Bronchial epithelial cell (primary cell): ENCODE data around the gene GARIN3. TPM values are rescaled to one million over a fixed set of nuclear protein-coding genes. Genes with fewer than 3 reads are reported as not detected.

Experiments
- DNase-seq: peaks from one replicate; pipeline ENCODE4 v3.0.0-alpha.2; 2010; ENCODE audit warnings: low read depth
- FAIRE-seq: peaks from 2 replicates; lab custom pipeline; 2011; peaks lifted over from hg19 to GRCh38; lab: Jason Lieb, UNC
- H3K27me3 ChIP-seq: 2 replicates; pipeline ENCODE4 v1.5.1; 2011; ENCODE audit warnings: low read length; ENCODE audit not compliant: control insufficient read depth, insufficient read depth
- H3K36me3 ChIP-seq: 2 replicates; pipeline ENCODE4 v1.5.1; 2011; ENCODE audit warnings: low read length; ENCODE audit not compliant: control insufficient read depth, insufficient read depth
- H3K4me3 ChIP-seq: 2 replicates; pipeline ENCODE4 v1.5.1; 2011; ENCODE audit warnings: mild to moderate bottlenecking, low read depth, low read length, control low read depth
- total RNA-seq: library from RNA; depleted of rRNA; stranded (reverse); fragments of >200 nt; gene quantifications from 2 replicates; pipeline ENCODE4 v1.2.1, GENCODE V29; 2014
- TF ChIP-seq, protein P1 (sequence below): IDR thresholded peaks from 2 replicates; pipeline ENCODE4 v1.5.1; 2011; ENCODE audit warnings: mild to moderate bottlenecking, moderate library complexity, low read length, control low read depth, inconsistent platforms; ENCODE audit not compliant: insufficient read depth, severe bottlenecking

Gene GARIN3
- not detected in 2 replicates for total RNA-seq

DNA sequence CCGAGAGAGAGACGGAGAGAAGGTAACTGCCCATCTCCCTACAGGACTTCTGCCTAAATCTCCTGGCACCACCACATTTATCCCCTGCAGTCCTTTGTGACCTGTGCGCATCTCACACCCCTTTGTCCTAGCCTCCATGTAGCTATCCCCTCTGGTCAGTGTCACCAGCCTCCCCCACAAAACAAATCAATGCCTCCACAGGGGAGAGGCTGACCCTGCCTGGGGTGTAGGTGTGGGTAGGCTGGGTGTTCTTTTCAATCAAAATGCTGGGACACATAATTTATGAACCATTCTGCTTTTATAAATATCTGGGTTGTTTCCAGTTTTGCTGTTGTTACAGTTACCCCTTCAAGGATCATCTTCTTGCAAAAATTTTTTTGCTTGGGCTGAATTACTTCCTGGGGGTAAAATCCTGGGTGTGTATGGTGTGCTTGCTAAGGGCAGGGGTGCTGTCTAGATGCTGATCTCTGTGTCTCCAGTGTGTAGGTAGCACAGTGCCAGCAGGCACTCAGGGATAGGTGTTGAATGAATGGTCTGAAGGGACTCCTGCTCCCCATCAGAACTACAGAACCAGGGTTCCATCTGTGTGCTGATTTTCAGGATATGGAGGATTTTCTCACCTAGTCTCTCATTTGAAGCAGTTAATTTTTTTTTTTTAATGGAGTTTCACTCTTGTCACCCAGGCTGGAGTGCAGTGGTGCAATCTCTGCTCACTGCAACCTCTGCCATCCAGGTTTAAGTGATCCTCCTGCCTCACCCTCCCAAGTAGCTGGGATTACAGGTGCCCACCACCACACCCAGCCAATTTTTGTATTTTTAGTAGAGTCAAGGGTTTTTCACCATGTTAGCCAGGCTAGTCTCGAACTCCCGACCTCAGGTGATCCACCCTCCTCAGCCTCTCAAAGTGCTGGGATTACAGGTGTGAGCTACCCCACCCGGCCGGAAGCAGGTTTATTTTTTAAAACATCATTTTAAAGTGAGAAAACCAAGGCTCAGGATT lies at the start of gene GARIN3:
GARIN3 (minus strand) TSS at position 51 of the 1,000 bp plus-strand sequence. CDS start 96 bp downstream, outside the sequence.
- Histone ChIP-seq H3K27me3 (no peaks in the 10 kb centered on the region), H3K36me3 (no peaks in the 10 kb centered on the region), H3K4me3 (no peak within 1 kb of the TSS)
- TF ChIP-seq, protein P1, sequence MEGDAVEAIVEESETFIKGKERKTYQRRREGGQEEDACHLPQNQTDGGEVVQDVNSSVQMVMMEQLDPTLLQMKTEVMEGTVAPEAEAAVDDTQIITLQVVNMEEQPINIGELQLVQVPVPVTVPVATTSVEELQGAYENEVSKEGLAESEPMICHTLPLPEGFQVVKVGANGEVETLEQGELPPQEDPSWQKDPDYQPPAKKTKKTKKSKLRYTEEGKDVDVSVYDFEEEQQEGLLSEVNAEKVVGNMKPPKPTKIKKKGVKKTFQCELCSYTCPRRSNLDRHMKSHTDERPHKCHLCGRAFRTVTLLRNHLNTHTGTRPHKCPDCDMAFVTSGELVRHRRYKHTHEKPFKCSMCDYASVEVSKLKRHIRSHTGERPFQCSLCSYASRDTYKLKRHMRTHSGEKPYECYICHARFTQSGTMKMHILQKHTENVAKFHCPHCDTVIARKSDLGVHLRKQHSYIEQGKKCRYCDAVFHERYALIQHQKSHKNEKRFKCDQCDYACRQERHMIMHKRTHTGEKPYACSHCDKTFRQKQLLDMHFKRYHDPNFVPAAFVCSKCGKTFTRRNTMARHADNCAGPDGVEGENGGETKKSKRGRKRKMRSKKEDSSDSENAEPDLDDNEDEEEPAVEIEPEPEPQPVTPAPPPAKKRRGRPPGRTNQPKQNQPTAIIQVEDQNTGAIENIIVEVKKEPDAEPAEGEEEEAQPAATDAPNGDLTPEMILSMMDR, result no peak
- DNase-seq (no peak), FAIRE-seq (no peak)

DNA sequence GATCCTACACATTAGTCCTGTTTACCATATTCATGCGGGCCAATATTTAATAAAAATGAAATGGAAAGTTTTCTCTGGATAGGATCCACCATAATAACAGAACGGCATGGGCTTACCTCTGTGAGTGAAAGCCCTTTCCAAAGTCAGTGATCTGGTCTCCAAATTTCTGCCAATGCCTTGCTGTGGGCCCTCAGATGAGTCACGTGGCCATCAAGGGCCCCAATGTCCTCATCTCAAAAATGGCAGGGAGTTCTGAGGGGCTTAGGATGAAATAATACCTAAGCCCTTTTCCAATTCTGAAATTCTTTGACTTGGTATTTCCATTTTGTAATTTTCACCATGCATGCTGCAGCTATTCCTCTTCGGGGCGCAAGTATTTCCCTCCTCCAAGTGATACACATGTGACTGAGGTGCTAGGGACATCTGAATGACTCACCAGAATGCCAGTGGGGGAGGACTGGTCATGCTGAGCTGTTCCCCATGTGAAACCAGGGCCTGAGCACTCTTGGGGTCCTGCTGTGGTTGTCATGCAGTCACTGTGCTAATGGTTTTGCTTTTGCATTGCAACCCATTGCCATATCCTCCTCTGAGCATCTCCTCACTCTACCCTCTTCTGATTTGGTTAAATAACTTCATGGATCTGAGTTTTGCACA lies 49.6 kb upstream of the GARIN3 start:
- FAIRE-seq, result no peak
- DNase-seq, result no peak
- TF ChIP-seq, protein P1, result no peak
- no peak overlapping the region for H3K4me3 ChIP-seq
- no peaks in the 10 kb centered on the region for H3K27me3 ChIP-seq
- H3K36me3 ChIP-seq, result no peaks in the 10 kb centered on the region

DNA sequence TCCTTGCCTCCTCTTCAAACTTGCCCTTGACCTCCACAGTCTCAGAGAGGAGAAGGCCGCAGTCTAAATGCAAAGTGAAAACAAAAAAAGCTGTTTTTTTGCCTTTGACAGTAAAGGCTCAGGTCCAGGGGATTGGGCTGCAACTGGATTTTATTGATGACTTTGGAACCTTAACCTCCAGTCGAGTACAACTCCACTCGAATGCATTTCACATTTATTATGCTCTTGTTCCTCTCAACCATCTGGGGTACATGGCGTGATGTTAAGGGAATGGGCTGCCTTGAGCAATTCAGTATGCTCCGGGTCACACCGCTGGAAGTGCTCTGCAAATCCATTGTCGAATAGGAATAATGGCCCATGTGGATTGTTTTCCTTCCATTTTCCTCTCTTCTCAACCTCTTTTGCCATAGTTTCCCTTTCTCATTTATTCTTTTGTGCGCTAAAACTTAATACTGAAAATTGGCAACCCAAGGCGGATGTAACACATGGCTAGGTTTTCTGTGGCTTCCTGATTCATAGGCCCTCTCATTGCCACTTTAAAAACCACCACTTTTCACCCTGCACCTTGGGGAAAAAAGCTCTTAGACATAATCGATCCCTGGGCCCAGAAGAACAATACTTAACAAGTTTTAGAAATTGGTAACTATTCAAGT lies 48.9 kb upstream of the GARIN3 start:
- Histone ChIP-seq H3K27me3 (no peaks in the 10 kb centered on the region), H3K36me3 (no peaks in the 10 kb centered on the region), H3K4me3 (no peak overlapping the region)
- no peak for DNase-seq
- TF ChIP-seq, protein P1, result no peak
- no peak for FAIRE-seq

DNA sequence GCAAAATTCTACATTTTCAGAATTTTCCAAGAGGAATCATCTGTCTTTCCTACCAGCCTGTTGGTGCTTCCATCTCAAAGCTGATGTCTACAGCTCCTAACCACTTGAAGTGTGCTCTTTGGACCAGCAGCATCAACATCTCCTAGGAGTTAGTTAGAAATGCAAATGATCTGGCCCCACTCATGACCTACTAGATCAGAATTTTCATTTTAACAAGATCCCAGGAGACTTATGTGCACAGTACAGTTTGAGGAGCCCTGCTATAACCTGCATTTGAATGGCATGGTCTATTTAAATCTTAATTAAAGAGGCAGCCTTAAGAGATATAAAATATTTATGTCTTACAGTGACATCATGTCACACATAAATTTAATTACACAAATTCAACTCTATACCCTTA lies 48.4 kb upstream of the GARIN3 start:
- Histone ChIP-seq H3K36me3 (no peaks in the 10 kb centered on the region), H3K4me3 (no peak overlapping the region), H3K27me3 (no peaks in the 10 kb centered on the region)
- FAIRE-seq, result no peak
- TF ChIP-seq, protein P1, result no peak
- DNase-seq, result no peak

DNA sequence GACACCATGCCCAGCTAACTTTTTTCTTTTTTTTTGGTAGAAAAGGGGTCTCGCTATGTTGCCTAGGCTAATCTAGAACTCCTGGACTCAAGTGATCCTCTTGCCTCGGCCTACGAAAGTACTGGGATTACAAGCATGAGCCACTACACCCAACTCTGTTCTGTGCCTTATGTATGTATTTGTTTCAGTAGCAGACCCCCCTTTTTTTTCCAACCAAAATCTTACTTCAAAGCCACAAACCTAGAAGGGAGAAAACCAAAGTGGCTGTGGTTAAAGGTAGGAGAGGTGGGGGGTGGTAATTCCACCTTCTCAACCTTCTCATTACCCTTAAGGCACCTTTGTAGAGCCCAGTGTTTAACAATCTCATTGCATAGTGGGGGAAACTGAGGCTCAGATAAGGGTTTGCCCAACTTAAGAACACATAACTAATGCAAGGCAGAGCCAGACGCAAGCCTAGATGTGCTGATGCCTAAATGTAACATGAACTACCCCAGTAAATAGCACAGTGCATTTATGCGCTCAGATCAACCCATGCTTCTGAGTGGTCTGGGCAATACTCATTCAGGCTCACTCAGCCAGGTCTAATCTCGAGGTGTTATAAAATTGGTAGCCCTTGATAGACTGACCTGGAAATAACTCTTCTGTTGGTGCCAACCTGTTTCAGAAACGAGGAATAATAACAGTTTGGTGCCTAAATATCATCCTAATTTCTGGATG lies 47.6 kb upstream of the GARIN3 start:
- no peak overlapping the region for H3K4me3 ChIP-seq
- no peak for FAIRE-seq
- no peaks in the 10 kb centered on the region for H3K27me3 ChIP-seq
- no peaks in the 10 kb centered on the region for H3K36me3 ChIP-seq
- DNase-seq, result no peak
- TF ChIP-seq, protein P1, result no peak
